ENCODE data around the gene DCAF5.

GRCh38 chr14:69072584-69072983 is 80.3 kb downstream of the DCAF5 start:
- TF ChIP-seq POLR2AphosphoS5 (IDR thresholded peaks at IDR 0.05; ENCODE audit: low read depth, low read length) (no peak), TAF1 (IDR thresholded peaks at IDR 0.05; ENCODE audit: borderline replicate concordance, low read depth, low read length) (no peak)

All from GM12892 (cell line).